Kidney epithelial cell (primary cell): Measurements from ENCODE around the gene SLC34A1. TPM values are rescaled to one million over a fixed set of nuclear protein-coding genes. Genes with fewer than 3 reads are reported as not detected.
"Not testable (repeated sequence)": the region's sequence is repeated elsewhere in the genome, so short reads cannot be mapped to it uniquely, and the experiment has no call there.

Source experiments
- DNase-seq: peaks from one replicate; pipeline ENCODE4 v3.0.0-alpha.2; 2010; ENCODE audit warnings: low read depth
- H3K27me3 ChIP-seq: 2 replicates; pipeline ENCODE4 v1.6.0; 2011; ENCODE audit warnings: low read length; ENCODE audit not compliant: control insufficient read depth, insufficient read depth
- H3K36me3 ChIP-seq: 2 replicates; pipeline ENCODE4 v1.5.1; 2011; ENCODE audit warnings: low read length; ENCODE audit not compliant: control insufficient read depth, insufficient read depth
- H3K4me3 ChIP-seq: 2 replicates; pipeline ENCODE4 v1.5.1; 2011; ENCODE audit warnings: low read depth, mild to moderate bottlenecking, control low read depth, low read length
- total RNA-seq: library from RNA; depleted of rRNA; stranded (reverse); fragments of >200 nt; gene quantifications from 2 replicates; pipeline ENCODE4 v1.2.3, GENCODE V29; 2015
- TF ChIP-seq, protein P1 (sequence below): IDR thresholded peaks from 2 replicates; pipeline ENCODE4 v1.5.1; 2011; ENCODE audit warnings: mild to moderate bottlenecking, moderate library complexity, low read length, control low read depth, inconsistent platforms; ENCODE audit not compliant: insufficient read depth, poor library complexity, severe bottlenecking

The SLC34A1 gene
- total RNA-seq, 1 donor from 2014 or later: not detected

DNA sequence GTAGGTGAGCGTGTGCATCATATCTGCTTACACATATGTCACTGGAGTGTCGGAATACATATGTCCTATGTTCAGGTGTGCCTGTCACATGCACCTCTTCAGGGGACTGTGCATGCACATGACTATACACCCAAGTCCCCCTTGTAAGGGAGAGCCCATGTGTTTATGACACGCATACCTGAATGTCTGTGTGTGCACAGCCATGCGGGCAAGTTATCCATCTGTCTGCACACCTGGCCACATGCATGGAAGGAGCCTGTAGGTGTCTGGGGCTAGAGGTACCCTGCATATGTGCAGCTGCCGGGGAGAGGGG, 27.1 kb upstream of the SLC34A1 start:
- no peak for DNase-seq
- no peak overlapping the region for H3K4me3 ChIP-seq
- TF ChIP-seq, protein P1, sequence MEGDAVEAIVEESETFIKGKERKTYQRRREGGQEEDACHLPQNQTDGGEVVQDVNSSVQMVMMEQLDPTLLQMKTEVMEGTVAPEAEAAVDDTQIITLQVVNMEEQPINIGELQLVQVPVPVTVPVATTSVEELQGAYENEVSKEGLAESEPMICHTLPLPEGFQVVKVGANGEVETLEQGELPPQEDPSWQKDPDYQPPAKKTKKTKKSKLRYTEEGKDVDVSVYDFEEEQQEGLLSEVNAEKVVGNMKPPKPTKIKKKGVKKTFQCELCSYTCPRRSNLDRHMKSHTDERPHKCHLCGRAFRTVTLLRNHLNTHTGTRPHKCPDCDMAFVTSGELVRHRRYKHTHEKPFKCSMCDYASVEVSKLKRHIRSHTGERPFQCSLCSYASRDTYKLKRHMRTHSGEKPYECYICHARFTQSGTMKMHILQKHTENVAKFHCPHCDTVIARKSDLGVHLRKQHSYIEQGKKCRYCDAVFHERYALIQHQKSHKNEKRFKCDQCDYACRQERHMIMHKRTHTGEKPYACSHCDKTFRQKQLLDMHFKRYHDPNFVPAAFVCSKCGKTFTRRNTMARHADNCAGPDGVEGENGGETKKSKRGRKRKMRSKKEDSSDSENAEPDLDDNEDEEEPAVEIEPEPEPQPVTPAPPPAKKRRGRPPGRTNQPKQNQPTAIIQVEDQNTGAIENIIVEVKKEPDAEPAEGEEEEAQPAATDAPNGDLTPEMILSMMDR: no peak

DNA sequence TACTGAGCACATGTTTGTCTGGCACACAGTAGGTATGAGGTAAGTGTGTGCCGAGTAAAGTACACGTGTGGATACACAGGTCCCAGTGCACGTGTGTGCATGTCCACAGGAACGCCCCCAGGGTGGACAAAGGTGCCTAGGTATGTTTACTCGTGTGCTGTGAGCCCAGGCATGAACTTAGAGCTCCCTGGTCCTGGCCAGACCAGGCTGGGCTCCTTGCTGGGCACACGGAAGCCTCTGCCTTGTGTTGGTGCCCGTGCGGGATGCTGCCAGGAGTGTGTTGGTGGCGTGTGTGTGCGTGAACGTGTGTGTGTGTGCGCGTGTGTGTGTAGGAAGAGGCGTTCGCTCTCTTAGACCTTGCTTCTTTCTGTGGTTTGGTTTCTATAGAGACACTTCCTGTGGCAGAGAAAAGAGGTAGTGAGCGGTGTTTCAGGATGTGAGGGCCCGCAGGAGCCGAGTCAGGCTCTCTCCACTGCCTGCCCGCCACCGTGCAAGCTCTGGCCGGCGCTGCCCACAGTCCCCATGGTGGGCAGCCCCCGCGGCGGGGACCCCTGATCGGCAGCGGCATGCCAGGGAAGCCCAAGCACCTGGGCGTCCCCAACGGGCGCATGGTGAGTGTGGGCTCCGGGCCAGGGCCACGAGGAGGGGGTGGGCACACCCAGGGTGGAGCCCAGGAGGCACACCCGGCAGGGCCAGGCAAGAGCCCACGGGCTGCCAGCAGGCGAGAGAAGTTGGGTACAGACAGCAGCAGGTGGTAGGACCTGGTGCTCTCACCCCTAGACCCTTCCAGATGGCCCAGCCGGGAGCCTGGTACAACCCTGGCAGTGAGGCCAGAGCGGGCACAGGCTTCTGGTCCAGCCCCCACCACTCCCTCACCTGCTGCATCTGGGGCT, 26.5 kb upstream of the SLC34A1 start, which contains the start of gene RGS14:
Gene RGS14 (plus strand): TSS at position 466 of the 893 bp plus-strand sequence. CDS start 101 bp downstream, at position 567.
- Histone ChIP-seq H3K4me3 (no peak within 1 kb of the TSS), H3K36me3 (no peaks in the 10 kb centered on the region), H3K27me3 (peaks cover 2% of the 10 kb centered on the region)
- TF ChIP-seq, protein P1: no peak
- DNase-seq: no peak

More for the DNA sequence above, 27.1 kb upstream of the SLC34A1 start:
- Histone ChIP-seq H3K27me3 (peaks cover 2% of the 10 kb centered on the region), H3K36me3 (no peaks in the 10 kb centered on the region)

DNA sequence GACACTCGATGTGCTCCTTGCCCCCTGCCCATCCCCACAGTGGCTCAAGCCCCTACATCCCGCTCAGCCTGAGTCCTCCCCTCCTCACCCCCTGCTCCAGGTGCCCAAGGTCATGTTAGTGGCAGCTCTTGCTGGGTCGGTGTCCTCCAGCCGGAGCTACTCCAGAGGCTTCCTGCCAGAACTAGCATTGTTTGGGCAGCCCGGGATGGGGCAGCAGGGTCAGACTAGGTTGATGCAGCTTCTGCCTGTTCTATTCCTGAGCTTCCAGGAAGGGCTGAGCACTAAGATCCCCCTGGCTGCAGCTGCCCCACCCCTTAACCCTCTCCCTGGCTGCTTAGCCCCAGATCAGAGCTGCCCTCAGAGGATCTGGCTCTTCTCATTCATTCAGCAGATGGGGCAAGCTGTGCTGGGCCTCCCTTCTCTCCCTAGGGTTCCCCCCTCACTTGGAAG, 25.8 kb upstream of the SLC34A1 start:
- H3K4me3 ChIP-seq: no peak overlapping the region
- DNase-seq: no peak
- TF ChIP-seq, protein P1: no peak
- peaks cover 2% of the 10 kb centered on the region for H3K27me3 ChIP-seq
- H3K36me3 ChIP-seq: no peaks in the 10 kb centered on the region

DNA sequence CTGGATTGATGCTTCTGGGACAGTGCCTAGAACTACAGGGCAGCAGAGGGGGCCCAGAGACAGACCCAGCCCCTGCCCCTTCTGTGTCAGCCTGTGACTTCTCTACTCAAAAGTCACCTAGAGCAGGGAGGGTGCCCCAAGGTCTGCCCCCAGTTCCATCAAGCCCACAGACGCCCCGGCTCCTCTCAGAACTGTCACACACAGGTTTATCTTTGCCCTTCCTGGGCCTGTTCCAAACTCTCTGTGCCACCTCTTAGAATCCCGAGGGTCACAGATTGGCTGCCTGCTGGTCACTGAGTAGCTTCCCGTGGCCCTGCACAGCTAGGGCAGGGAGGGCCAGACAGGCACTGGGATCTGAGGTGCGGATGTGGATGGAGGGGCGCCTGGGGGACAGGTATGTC, 24.8 kb upstream of the SLC34A1 start:
- no peak for DNase-seq
- Histone ChIP-seq H3K36me3 (no peaks in the 10 kb centered on the region), H3K27me3 (peaks cover 2% of the 10 kb centered on the region), H3K4me3 (no peak overlapping the region)
- TF ChIP-seq, protein P1: no peak

DNA sequence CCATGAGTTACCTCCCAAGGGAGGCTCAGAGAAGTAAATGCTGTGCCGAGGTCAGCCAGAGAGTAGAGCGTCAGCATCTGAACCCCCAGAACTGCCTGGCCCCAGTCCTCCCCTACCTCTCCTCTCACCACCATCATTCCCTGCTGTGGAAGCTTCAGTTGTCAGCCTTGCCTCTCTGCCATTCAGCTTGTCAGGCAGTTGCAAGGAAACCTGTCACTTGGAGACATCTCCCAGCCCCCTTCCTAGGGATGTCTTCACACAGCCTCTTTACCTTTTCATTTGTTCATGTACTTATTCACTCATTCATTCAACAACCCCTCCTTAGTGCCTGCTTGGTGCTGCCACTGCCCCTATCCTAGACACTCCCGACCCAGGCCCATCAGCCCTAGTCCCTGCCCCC, 24.4 kb upstream of the SLC34A1 start:
- TF ChIP-seq, protein P1: no peak

DNA sequence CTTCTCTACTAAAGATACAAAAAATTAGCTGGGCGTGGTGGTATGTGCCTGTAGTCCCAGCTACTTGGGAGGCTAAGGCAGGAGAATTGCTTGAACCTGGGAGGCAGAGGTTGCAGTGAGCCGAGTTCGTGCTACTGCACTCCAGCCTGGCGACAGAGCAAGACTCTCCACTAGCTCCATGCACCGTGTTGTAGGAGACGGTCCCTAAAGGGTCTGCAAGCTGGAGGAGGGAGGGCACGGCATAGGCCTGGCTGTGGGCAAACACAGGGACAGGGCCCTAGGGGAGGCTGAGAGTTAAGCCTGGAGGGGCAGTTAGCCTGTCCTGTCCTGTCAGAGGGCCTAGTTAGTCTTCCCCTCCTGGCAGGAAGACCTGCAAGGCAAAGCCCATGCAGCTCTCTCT, 23.5 kb upstream of the SLC34A1 start:
- not testable (repeated sequence) for H3K4me3 ChIP-seq, H3K36me3 ChIP-seq, DNase-seq, H3K27me3 ChIP-seq

More for the DNA sequence above, 24.4 kb upstream of the SLC34A1 start:
- Histone ChIP-seq H3K4me3 (no peak overlapping the region), H3K27me3 (peaks cover 2% of the 10 kb centered on the region), H3K36me3 (no peaks in the 10 kb centered on the region)
- DNase-seq: no peak
